ENCODE results near the gene SUN1. TPM values are rescaled to one million over a fixed set of nuclear protein-coding genes. Genes with fewer than 3 reads are reported as not detected.
"Not testable (repeated sequence)": the region's sequence is repeated elsewhere in the genome, so short reads cannot be mapped to it uniquely, and the experiment has no call there.

Gene SUN1
- total RNA-seq, 3 donors from 2014 or later (not counting 1 experiment from before 2014, with no cell fraction given), result 40.2 to 63.5 (median 48.0) TPM

DNA sequence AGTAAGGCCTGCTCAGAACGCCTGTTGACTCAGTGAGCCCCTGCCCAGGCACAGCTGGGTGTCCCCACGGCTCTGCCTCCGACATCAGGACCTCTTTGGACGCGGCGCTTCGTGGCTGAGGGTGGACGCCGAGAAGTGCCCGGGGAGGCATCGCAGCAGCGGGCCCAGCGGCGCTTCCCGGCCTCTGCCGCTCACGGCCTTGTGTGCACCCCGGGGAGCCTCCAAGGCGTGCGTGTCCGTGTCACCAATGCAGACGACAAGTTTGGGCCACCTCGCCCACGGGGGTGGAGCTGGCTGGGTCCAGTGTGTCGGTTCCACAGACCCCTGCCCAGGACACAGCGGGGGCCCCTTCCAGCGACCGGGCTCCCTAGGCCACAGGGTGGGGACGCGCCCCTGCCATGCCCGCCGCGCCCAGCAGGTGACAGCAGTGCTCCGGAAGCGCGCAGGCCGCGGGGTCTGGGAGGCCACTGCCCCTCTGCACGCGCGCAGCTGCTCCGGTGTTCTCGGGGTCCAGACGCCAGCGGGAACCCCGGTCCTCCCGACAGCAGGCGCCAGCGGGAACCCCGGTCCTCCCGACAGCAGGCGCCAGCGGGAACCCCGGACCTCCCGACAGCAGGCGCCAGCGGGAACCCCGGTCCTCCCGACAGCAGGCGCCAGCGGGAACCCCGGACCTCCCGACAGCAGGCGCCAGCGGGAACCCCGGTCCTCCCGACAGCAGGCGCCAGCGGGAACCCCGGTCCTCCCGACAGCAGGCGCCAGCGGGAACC lies 76.5 kb downstream of the SUN1 start:
- H3K9me3 ChIP-seq (ENCODE audit: control insufficient read depth, insufficient read depth, low read length); H3K36me3 Mint-ChIP-seq; H3K27me3 Mint-ChIP-seq (ENCODE audit: low read depth in 2 of 2); H3K36me3 ChIP-seq (ENCODE audit: control insufficient read depth, insufficient read depth, low read length); H3K27ac ChIP-seq (ENCODE audit: low read length); H3K27me3 ChIP-seq (ENCODE audit: control insufficient read depth, insufficient read depth, low read length); H3K9me3 Mint-ChIP-seq: not testable (repeated sequence)
- peak; percentile 73 to 79 for DNase-seq
- Mint-ChIP-seq H3K4me1 (peaks cover 8 to 46% of the 10 kb centered on the region in 2 donors), H3K27ac (peak overlapping the region in 1 of 2 donors; percentile 52), H3K4me3 (peak overlapping the region; percentile 62)
- peaks cover 38% of the 10 kb centered on the region for H3K4me1 ChIP-seq (ENCODE audit: control insufficient read depth, insufficient read depth, low read length)
- 26% methylated on average over 65 of the region's 73 CpGs for WGBS (ENCODE audit: insufficient coverage)
- TF ChIP-seq, protein P1, sequence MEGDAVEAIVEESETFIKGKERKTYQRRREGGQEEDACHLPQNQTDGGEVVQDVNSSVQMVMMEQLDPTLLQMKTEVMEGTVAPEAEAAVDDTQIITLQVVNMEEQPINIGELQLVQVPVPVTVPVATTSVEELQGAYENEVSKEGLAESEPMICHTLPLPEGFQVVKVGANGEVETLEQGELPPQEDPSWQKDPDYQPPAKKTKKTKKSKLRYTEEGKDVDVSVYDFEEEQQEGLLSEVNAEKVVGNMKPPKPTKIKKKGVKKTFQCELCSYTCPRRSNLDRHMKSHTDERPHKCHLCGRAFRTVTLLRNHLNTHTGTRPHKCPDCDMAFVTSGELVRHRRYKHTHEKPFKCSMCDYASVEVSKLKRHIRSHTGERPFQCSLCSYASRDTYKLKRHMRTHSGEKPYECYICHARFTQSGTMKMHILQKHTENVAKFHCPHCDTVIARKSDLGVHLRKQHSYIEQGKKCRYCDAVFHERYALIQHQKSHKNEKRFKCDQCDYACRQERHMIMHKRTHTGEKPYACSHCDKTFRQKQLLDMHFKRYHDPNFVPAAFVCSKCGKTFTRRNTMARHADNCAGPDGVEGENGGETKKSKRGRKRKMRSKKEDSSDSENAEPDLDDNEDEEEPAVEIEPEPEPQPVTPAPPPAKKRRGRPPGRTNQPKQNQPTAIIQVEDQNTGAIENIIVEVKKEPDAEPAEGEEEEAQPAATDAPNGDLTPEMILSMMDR (IDR thresholded peaks at IDR 0.05), result peak; percentile 89
- peak; percentile 58 to 85 (median 79) for ATAC-seq
- peak overlapping the region; percentile 18 for H3K4me3 ChIP-seq (ENCODE audit: low read length)
- intact Hi-C loops (cut with micrococcal nuclease), result loop anchor here (1.0 to 5.0 kb wide), 2 partner anchors 46 to 1614 kb away; partner anchors contain the start of gene ADAP1

GRCh38 chr7:909358-910329 lies 77.4 kb downstream of the SUN1 start:
- Mint-ChIP-seq H3K4me3 (peak overlapping the region; percentile 75), H3K4me1 (peaks cover 8 to 46% of the 10 kb centered on the region in 2 donors), H3K36me3 (no peaks in the 10 kb centered on the region), H3K27ac (peak overlapping the region; percentile 54 to 60), H3K27me3 (ENCODE audit: low read depth in 2 of 2) (no peaks in the 10 kb centered on the region), H3K9me3 (no peaks in the 10 kb centered on the region)
- H3K4me1 ChIP-seq (ENCODE audit: control insufficient read depth, insufficient read depth, low read length), result peaks cover 46% of the 10 kb centered on the region
- no peaks in the 10 kb centered on the region for H3K9me3 ChIP-seq (ENCODE audit: control insufficient read depth, insufficient read depth, low read length)
- ATAC-seq (peak in 1 of 3 donors; percentile 28), DNase-seq (peak in 1 of 2 donors; percentile 51)
- 19% methylated on average over 56 of the region's 58 CpGs for WGBS (ENCODE audit: insufficient coverage)
- intact Hi-C loops (cut with micrococcal nuclease), result loop anchor here (1.0 to 5.0 kb wide), 2 partner anchors 14 to 1613 kb away; no protein-coding TSS in a partner anchor
- H3K27ac ChIP-seq (ENCODE audit: low read length), result no peak overlapping the region
- H3K36me3 ChIP-seq (ENCODE audit: control insufficient read depth, insufficient read depth, low read length), result no peaks in the 10 kb centered on the region
- H3K27me3 ChIP-seq (ENCODE audit: control insufficient read depth, insufficient read depth, low read length), result no peaks in the 10 kb centered on the region
- TF ChIP-seq, protein P1 (IDR thresholded peaks at IDR 0.05), result peak; percentile 60
- H3K4me3 ChIP-seq (ENCODE audit: low read length), result peak overlapping the region; percentile 17

- Mint-ChIP-seq H3K9me3 (no peaks in the 10 kb centered on the region), H3K4me3 (peak overlapping the region; percentile 75), H3K4me1 (peaks cover 11 to 43% of the 10 kb centered on the region in 2 donors), H3K36me3 (no peaks in the 10 kb centered on the region), H3K27ac (peak overlapping the region; percentile 54 to 60), H3K27me3 (ENCODE audit: low read depth in 2 of 2) (no peaks in the 10 kb centered on the region)
- WGBS (ENCODE audit: insufficient coverage), result 65% methylated on average over 9 of the region's 11 CpGs
- Histone ChIP-seq H3K9me3 (ENCODE audit: control insufficient read depth, insufficient read depth, low read length) (no peaks in the 10 kb centered on the region), H3K27me3 (ENCODE audit: control insufficient read depth, insufficient read depth, low read length) (no peaks in the 10 kb centered on the region), H3K27ac (ENCODE audit: low read length) (no peak overlapping the region), H3K4me3 (ENCODE audit: low read length) (no peak overlapping the region), H3K36me3 (ENCODE audit: control insufficient read depth, insufficient read depth, low read length) (no peaks in the 10 kb centered on the region), H3K4me1 (ENCODE audit: control insufficient read depth, insufficient read depth, low read length) (peaks cover 50% of the 10 kb centered on the region)
- intact Hi-C loops (cut with micrococcal nuclease), result loop anchor here (1.0 kb wide), 1 partner anchor 13 kb away; no protein-coding TSS in a partner anchor
- ATAC-seq (no peak), DNase-seq (no peak)
- TF ChIP-seq, protein P1 (IDR thresholded peaks at IDR 0.05), result no peak
These were observed 78.2 kb downstream of the SUN1 start for GRCh38 chr7:910441-910861.

Measured in natural killer cell (primary cell).